ENCODE results near the gene CYRIA.

The CYRIA gene

DNA sequence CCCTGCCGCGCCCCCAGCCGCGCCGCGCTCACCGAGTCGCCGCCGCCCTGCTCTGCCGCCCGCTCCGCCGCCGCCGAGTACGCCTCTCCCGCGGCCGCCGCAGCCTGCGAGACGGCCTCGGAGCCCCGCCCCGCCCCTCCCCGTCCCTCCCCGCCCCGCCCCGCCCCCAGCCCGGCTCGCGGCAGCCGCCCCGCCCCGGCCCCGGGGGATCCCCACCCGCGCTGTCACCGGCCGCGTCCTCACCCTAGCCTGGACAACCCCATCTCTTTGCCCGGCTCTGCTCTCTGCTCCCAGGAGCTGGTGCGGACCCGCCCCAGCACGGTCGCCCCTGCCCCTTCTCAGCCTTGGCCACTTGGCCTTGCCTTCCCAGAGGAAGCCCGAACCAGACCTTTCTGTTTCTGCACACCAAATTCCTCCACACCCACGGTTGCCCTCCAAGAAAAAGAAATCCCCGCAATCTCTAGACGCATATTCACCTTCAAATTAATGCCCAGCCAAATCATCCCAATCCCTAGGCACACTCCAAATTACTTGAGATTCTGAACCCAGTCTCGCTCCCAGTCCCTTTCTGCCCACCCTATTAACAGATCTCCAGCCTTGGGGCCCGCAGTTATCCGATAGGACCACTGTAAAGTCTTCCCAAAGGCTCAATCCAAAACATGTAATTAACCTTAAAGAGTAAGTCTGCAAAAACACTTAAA, at the start of gene CYRIA:
CYRIA (minus strand) TSS at position 87 of the 701 bp plus-strand sequence. CDS start 77,715 bp downstream, outside the sequence.
- in situ Hi-C loops (cut with MboI; ENCODE audit: low sequenced_read_pairs) = no loop called here

DNA sequence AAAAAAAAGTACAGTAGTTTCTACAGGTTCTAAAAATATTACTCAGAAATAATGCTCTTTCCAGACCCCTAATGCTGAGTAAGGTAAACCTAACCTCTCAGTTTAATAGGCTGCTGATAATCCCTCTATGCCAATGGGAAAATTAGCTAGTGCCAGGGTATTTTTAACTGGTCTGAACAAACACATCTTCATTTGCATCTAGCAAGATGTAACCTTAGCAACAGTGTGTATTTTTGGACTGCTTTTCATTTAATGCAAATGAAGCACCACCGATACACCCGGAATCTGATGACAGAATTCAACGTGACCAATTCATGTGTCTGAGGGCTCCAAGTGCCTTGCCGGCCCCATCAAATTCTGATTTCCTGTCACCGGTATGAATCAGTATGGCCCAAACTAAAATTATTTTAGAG, 47.4 kb upstream of the CYRIA start:
- in situ Hi-C loops (cut with MboI; ENCODE audit: low sequenced_read_pairs) = no loop called here

DNA sequence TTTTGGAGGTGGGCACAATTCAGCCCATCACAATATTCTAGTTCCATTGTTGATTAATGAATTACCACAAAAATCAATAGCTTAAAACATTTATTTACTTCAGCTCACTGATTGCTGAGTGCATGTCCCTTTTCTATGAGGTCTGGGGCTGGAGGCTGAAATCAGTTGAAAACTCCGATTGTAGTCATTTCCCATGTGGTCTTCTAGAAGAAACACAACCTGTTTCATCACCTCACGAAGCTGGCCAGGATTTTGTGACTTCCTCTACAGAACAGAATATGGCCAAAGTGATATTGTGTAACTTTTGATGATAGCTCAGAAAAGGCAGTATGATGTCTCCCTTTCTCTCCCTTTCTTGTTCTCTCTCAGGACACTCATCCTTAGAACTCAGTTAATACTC, 44.1 kb upstream of the CYRIA start:
- in situ Hi-C loops (cut with MboI; ENCODE audit: low sequenced_read_pairs) = no loop called here

GRCh38 chr2:16708173-16708572, 42.5 kb upstream of the CYRIA start:
- in situ Hi-C loops (cut with MboI; ENCODE audit: low sequenced_read_pairs) = no loop called here

DNA sequence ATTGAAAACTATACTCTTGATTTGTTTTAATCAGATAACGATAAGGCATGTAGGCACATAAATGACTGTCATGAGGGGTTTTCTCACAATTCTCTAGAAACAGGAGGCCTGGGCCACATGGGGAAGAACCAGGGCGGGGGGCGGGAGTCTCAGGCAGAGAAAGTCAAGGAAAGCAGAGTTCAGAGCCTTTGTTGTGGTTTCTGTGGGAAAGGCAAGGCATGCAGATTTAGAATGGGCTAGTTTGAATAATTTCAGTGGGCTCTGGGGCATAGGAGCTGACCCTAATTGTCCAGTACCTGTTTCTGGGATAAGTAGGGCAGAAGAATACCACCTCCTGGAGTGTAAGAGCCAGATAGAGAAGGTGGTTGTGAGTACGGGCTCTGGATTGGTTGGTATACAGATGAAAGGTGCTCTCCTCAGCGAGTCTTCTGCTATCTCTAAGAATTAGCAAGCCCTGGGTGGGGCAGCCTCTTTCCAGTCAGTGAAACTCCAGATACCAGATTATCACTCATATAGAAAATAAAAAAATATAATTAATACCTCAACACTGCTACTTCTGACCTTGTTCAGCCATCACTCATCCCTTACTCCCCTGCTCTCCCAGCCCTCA, 41.5 kb upstream of the CYRIA start:
- in situ Hi-C loops (cut with MboI; ENCODE audit: low sequenced_read_pairs) = no loop called here

DNA sequence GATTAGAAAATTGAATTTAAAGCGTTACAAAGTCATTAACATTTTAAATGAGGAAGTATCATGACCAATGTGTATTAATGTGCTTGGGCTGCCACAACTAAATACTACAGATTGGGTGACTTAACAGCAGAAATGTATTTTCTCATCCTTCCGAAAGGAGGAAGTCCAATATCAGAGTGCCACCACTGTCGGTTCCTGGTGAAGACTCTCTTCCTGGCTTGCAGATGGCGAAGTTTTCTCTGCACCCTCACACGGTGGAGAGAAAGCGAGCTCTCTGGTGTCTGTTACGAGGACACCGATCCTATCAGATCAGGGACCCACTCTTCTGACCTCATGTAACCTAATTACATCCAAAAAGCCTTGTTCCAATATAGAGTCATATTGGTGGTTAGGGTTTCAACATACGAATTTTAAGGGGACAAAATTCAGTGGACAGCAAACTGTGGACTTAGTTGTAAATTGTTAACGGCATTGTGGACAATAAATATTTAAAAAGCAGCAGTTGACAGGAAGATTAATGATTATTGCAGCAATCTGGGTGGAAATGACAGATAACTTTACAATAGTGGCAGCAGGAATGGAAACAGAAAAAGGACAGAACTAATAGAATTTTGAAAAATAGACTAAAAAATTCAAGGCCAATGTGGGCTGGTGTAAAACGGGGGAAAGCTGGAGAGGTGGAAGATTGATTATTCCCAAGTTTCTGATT, 35.1 kb upstream of the CYRIA start:
- in situ Hi-C loops (cut with MboI; ENCODE audit: low sequenced_read_pairs) = no loop called here

GRCh38 chr2:16693854-16694253, 28.2 kb upstream of the CYRIA start:
- in situ Hi-C loops (cut with MboI; ENCODE audit: low sequenced_read_pairs) = no loop called here

- in situ Hi-C loops (cut with MboI; ENCODE audit: low sequenced_read_pairs) = no loop called here
Measured at GRCh38 chr2:16691261-16691660, 25.6 kb upstream of the CYRIA start.

GRCh38 chr2:16687955-16688354, 22.3 kb upstream of the CYRIA start:
- in situ Hi-C loops (cut with MboI; ENCODE audit: low sequenced_read_pairs) = no loop called here

- in situ Hi-C loops (cut with MboI; ENCODE audit: low sequenced_read_pairs) = no loop called here
Measured at GRCh38 chr2:16687222-16687621, 21.6 kb upstream of the CYRIA start.

- in situ Hi-C loops (cut with MboI; ENCODE audit: low sequenced_read_pairs) = no loop called here
Measured at GRCh38 chr2:16686641-16687040, 21.0 kb upstream of the CYRIA start.

GRCh38 chr2:16685340-16685715, 19.7 kb upstream of the CYRIA start:
- in situ Hi-C loops (cut with MboI; ENCODE audit: low sequenced_read_pairs) = no loop called here

DNA sequence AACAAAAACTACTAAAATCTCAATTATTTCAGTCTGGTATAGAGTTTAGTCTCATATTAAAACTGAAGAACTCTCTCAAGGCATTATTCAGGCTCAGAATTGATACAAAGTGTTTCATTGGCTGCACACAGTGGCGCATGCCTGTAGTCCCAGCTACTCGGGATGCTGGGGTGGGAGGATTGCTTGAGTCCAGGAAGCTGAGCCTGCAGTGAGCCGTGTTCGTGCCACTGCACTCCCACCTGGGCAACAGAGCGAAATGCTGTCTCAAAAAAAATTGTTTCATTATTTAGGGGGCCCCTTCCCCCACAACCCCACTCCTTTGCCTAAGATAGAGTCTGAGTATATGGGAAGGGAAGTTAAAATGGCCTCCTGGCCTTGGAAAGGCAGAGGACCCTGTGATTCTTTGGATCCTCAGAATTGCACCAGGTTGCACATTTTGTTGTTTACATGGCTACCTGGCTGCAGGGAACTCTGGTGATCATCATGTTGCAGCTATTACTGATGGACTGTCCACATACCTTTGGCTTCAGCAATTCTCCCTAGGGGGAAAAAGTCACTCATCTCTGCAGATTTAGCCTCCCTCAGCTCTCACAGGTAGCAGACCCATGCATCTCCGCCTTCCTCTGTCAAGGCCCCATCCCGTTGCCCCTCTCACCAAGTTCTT, 19.2 kb upstream of the CYRIA start:
- in situ Hi-C loops (cut with MboI; ENCODE audit: low sequenced_read_pairs) = no loop called here

DNA sequence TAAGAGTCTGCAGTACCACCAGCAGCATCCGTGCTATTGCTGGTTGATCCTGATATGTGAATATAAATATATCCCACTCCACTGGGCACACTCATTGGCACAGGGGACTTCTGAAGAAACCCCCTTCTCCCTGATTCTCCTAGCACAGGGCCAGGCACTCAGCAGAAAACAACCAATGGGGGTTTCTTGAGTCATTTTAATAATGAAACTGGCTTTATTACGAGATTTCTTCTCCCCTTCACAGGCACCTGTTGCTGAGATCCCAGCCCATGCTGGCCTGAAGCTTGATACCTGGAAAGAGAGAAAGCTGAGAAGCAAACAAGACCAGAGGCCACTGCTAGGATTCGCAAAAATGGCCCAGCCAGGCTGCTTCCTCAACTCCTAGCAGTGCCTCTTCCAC, 17.9 kb upstream of the CYRIA start:
- in situ Hi-C loops (cut with MboI; ENCODE audit: low sequenced_read_pairs) = no loop called here

GRCh38 chr2:16682431-16683118, 16.9 kb upstream of the CYRIA start:
- in situ Hi-C loops (cut with MboI; ENCODE audit: low sequenced_read_pairs) = no loop called here

- in situ Hi-C loops (cut with MboI; ENCODE audit: low sequenced_read_pairs) = no loop called here
Measured at GRCh38 chr2:16680781-16681180, 15.1 kb upstream of the CYRIA start.

DNA sequence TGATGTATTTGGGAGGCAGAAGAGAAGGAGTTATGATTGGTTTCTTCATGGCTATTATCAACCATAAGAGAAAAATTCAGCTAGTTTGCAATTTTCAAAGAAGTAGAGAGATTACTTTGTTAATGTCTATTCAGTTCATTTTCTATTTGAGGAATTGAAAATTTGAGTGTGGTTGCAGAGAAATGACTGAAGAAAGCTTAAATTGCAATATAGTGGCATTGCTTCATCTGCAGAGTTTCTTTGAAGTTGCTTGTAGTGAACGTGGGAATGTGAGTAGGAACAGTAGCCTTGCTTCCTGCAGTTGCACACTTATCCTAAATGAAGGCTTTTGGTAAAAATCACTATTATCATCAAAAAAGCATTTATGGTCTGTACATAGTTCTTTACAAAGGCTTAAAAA, 14.7 kb upstream of the CYRIA start:
- in situ Hi-C loops (cut with MboI; ENCODE audit: low sequenced_read_pairs) = no loop called here

DNA sequence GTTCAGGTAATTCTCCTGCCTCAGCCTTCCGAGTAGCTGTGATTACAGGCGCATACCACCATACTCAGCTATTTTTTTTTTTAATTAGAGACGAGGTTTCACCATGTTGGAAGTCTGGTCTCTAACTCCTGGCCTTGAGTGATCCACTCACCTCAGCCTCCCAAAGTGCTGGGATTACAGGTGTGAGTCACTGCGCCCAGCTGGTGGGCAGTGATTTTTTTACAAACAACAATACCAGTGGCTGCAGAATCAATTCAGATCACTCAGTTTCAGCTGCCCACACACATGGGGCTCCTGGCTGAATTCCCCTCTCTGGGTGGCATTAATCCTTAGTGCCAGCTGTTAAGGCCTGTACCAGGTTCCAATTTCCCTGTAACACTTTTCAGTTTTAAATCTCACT, 13.3 kb upstream of the CYRIA start:
- in situ Hi-C loops (cut with MboI; ENCODE audit: low sequenced_read_pairs) = no loop called here

DNA sequence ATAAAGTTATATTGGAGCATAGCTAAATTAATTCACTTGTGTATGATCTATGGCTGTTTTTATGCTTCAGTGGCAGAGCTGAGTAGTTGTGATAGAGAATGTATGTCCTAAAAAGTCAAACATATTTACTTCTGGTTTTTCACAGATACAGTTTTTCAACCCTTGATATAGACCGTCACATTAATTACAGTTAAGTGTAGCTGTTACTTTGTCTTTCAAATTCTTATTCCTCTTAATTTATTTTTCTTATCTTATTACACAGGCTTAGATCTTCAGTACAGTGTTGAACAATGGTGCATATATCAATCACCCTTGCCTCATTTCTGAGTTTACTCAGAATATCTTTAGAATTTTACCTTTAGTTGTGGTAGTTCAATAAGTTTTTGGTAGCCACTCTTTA, 12.2 kb upstream of the CYRIA start:
- in situ Hi-C loops (cut with MboI; ENCODE audit: low sequenced_read_pairs) = no loop called here

DNA sequence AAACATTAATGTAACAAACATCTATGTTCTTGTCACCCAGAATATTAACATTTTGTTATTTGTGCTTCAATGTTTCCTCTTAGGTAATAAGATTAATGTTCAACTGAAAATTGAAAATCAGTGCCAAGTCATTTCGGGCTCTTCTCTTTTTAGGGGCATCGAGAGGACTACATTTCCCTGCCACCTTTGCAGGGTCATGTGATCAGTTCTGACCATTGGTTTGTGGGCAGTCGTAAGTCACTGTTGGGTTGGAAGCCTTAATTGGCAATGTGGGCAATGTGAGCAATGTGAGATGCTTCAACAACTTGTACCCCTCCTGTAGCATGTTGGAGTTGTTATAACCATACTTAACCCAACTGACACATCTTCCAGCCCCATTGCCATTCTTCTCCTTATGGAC, 10.1 kb upstream of the CYRIA start:
- in situ Hi-C loops (cut with MboI; ENCODE audit: low sequenced_read_pairs) = no loop called here

DNA sequence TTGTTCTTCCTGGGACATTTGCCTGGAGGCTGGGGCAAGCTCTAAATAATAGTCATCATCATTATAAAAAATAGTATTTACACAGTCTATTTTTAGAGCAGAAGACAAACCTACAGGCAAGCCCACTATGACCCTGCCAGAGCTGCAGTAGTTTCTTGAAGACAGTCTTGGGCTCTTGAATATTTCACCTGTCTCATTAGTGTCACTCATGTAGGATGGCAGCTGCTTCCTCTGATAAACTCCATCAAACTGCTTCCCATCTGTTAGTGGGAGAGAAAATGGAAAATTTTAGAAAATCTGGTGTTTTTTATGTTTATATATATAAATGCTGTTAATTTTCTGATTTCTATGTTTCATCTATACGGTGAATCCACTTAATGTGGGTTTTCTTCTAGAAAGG, 8.5 kb upstream of the CYRIA start:
- in situ Hi-C loops (cut with MboI; ENCODE audit: low sequenced_read_pairs) = no loop called here

Measured in HL-60/S4 treated with retinoic acid at 250 ng/mL for 4 days and 3 days (cell line).